ENCODE measurements around the gene HOXA9. TPM values are rescaled to one million over a fixed set of nuclear protein-coding genes. Genes with fewer than 3 reads are reported as not detected.

The HOXA9 gene
- total RNA-seq, 2 experiments from 2014 or later: not detected

DNA sequence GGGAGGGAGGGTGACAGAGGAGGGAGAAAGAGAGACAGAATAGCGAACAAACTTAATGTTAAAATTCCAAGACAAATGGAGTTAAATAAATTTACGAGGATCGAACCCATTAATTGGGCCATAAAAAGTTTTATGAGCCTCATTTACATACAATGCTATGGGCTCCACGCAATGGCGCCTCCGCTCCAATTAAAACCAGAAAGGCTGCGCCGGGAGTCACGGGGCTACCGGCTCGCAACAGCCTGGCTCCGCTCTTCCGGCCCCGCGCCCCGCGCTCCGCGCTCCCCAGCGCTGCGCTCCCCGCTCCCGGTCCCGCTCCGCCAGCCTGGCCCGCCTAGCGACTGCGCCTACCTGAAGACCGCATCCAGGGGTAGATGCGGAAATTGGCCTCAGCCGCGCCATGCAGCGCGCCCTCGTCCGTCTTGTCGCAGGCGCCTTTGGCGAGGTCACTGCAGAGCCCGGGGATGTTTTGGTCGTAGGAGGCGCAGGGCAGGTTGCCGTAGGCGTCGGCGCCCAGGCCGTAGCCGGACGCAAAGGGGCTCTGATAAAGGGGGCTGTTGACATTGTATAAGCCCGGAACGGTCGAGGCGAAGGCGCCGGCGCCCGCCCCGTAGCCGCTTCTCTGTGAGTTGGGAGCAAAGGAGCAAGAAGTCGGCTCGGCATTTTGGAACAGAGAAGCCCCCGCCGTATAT, 9.4 kb downstream of the HOXA9 start:
- ChIA-PET POLR2A (interaction anchor here (0.6 kb wide), 1 partner anchor 190 kb away, joined by 3 read pairs; no protein-coding TSS in a partner anchor), CTCF (ENCODE audit: unreplicated experiment) (interaction anchor here (0.5 kb wide), 1 partner anchor 296 kb away, joined by 3 read pairs; no protein-coding TSS in a partner anchor)
- peak; percentile 65 for DNase-seq (ENCODE audit: low spot score)
- no peaks in the 10 kb centered on the region for H3K79me2 ChIP-seq (ENCODE audit: insufficient read depth, low read depth, low read length)
- no TSS peak for BruUV-seq (replicated peaks)
- intact Hi-C loops (cut with micrococcal nuclease; ENCODE audit: unreplicated experiment): loop anchor here (10.0 kb wide), 1 partner anchor 1261 kb away; no protein-coding TSS in a partner anchor
- H3K9me3 ChIP-seq (ENCODE audit: low read length): no peaks in the 10 kb centered on the region
- no peaks in the 10 kb centered on the region for H3K36me3 ChIP-seq (ENCODE audit: insufficient read depth, low read length)
- no peaks in the 10 kb centered on the region for H3K9me2 ChIP-seq (ENCODE audit: insufficient read depth, low read length)
- TF ChIP-seq, protein P1, sequence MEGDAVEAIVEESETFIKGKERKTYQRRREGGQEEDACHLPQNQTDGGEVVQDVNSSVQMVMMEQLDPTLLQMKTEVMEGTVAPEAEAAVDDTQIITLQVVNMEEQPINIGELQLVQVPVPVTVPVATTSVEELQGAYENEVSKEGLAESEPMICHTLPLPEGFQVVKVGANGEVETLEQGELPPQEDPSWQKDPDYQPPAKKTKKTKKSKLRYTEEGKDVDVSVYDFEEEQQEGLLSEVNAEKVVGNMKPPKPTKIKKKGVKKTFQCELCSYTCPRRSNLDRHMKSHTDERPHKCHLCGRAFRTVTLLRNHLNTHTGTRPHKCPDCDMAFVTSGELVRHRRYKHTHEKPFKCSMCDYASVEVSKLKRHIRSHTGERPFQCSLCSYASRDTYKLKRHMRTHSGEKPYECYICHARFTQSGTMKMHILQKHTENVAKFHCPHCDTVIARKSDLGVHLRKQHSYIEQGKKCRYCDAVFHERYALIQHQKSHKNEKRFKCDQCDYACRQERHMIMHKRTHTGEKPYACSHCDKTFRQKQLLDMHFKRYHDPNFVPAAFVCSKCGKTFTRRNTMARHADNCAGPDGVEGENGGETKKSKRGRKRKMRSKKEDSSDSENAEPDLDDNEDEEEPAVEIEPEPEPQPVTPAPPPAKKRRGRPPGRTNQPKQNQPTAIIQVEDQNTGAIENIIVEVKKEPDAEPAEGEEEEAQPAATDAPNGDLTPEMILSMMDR (conservative IDR thresholded peaks at IDR 0.05; ENCODE audit: low read length): no peak; the same call in 1 of the 2 replicates
- TF ChIP-seq EZH2phosphoT487 (IDR thresholded peaks at IDR 0.05; ENCODE audit: borderline replicate concordance, low read depth, low read length): no peak
- no peaks in the 10 kb centered on the region for H4K20me1 ChIP-seq (ENCODE audit: insufficient read depth, low read length)
- H2AFZ ChIP-seq (ENCODE audit: low read length): peak overlapping the region; percentile 99
- peak overlapping the region; percentile 69 for H3K4me3 ChIP-seq (ENCODE audit: low read depth, low read length, poor library complexity, severe bottlenecking)
- H3K4me1 ChIP-seq (ENCODE audit: insufficient read depth, low read length, poor library complexity, severe bottlenecking): peaks cover 40% of the 10 kb centered on the region
- H3K4me2 ChIP-seq (ENCODE audit: low read length): peak overlapping the region; percentile 84
- H3K27ac ChIP-seq (ENCODE audit: low read depth, low read length, poor library complexity, severe bottlenecking): peak overlapping the region; percentile 47

DNA sequence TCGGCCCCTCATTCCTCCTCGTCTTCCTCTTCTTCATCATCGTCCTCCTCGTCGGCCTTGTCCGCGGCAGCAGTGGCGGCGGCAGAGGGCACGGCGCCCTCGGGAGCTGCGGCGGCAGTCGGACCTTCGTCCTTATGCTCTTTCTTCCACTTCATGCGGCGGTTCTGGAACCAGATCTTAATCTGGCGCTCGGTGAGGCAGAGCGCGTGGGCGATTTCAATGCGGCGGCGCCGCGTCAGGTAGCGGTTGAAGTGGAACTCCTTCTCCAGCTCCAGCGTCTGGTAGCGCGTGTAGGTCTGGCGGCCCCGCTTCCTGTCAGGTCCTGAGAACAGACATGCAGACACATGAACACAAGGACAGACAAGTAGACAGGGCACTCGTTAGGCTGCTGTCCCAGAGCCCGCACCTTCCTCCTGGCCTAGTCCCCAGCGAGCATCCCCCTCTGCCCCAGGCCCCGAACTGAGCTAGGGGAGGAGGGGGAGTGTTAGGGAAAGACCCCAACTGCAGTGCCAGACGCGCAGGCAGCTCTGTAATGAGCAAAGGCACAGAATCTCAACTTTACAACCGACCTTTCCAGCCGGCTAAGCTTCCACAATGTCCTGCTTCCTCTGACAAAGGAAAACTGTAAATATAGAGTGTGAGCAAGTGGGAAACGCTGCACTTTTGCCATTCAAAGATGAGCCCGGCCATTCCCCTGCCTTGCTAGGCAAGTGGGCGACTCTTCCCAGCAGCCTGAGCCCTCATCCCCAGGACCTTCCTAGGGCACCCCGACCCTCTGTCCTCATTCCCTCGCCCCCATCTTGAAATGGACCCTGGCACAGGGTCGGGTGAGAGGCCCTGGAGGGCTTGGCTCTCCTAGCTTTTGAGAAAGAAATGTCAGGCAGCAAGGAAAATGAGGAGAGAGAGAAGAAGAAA, 10.2 kb downstream of the HOXA9 start:
- H3K4me3 ChIP-seq (ENCODE audit: low read depth, low read length, poor library complexity, severe bottlenecking): peak overlapping the region; percentile 69
- BruUV-seq (replicated peaks): no TSS peak
- peaks cover 35% of the 10 kb centered on the region for H3K4me1 ChIP-seq (ENCODE audit: insufficient read depth, low read length, poor library complexity, severe bottlenecking)
- POLR2A ChIA-PET: interaction anchor here (0.6 kb wide), 2 partner anchors 189 to 877 kb away, joined by 3 read pairs; no protein-coding TSS in a partner anchor
- no peaks in the 10 kb centered on the region for H3K9me3 ChIP-seq (ENCODE audit: low read length)
- peak overlapping the region; percentile 99 for H2AFZ ChIP-seq (ENCODE audit: low read length)
- H3K27ac ChIP-seq (ENCODE audit: low read depth, low read length, poor library complexity, severe bottlenecking): peak overlapping the region; percentile 47
- H4K20me1 ChIP-seq (ENCODE audit: insufficient read depth, low read length): no peaks in the 10 kb centered on the region
- CTCF ChIA-PET (ENCODE audit: unreplicated experiment): interaction anchor here (0.5 kb wide), 1 partner anchor 296 kb away, joined by 3 read pairs; no protein-coding TSS in a partner anchor
- intact Hi-C loops (cut with micrococcal nuclease; ENCODE audit: unreplicated experiment): loop anchor here (10.0 kb wide), 1 partner anchor 1260 kb away; no protein-coding TSS in a partner anchor
- DNase-seq (ENCODE audit: low spot score): peak; percentile 33
- TF ChIP-seq, protein P1 (conservative IDR thresholded peaks at IDR 0.05; ENCODE audit: low read length): no peak
- TF ChIP-seq EZH2phosphoT487 (IDR thresholded peaks at IDR 0.05; ENCODE audit: borderline replicate concordance, low read depth, low read length): no peak
- H3K9me2 ChIP-seq (ENCODE audit: insufficient read depth, low read length): no peaks in the 10 kb centered on the region
- no peaks in the 10 kb centered on the region for H3K79me2 ChIP-seq (ENCODE audit: insufficient read depth, low read depth, low read length)
- H3K36me3 ChIP-seq (ENCODE audit: insufficient read depth, low read length): no peaks in the 10 kb centered on the region
- H3K4me2 ChIP-seq (ENCODE audit: low read length): peak overlapping the region; percentile 84

Measured in OCI-LY7 (cell line).